ENCODE measurements around the gene DCST2. TPM values are rescaled to one million over a fixed set of nuclear protein-coding genes. Genes with fewer than 3 reads are reported as not detected.

Gene DCST2
- total and polyA plus RNA-seq, 2 of the 8 experiments (the other 6 are each of a cell fraction or from before 2014, with no cell fraction given), result 0.43 to 2.1 TPM

- H3K4me3 ChIP-seq (ENCODE audit: extremely low read depth in 1 of 4, insufficient read depth in 2 of 4, low read depth in 3 of 4, low read length in 4 of 4), result peak overlapping the region; percentile 44 to 96 (median 52)
- no peak overlapping the region for H4K5ac ChIP-seq (ENCODE audit: insufficient read length, low read depth, low read length)
- no peak overlapping the region for H3K23ac ChIP-seq (ENCODE audit: insufficient read length)
- H3K14ac ChIP-seq (ENCODE audit: insufficient read length), result no peak overlapping the region
- H2AK5ac ChIP-seq (ENCODE audit: low read depth, low read length), result peak overlapping the region; percentile 44; the same call in 1 of the 2 replicates
- H2BK15ac ChIP-seq (ENCODE audit: low read length), result no peak overlapping the region; the same call in 1 of the 2 replicates
- H3K79me2 ChIP-seq (ENCODE audit: control insufficient read depth in 1 of 2, insufficient read depth in 2 of 2, low read length in 2 of 2), result peaks cover 6 to 58% of the 10 kb centered on the region in 2 experiments
- no peaks in the 10 kb centered on the region for H3K27me3 ChIP-seq (replicated peaks in 1 of 4; ENCODE audit: control insufficient read depth in 3 of 4, extremely low read depth in 1 of 4, insufficient read depth in 3 of 4, low read length in 3 of 4)
- H3K36me3 ChIP-seq (ENCODE audit: control insufficient read depth in 2 of 4, insufficient read depth in 4 of 4, low read length in 3 of 4), result peaks cover 10 to 33% (median 23%) of the 10 kb centered on the region in 4 experiments
- no peak overlapping the region for H3K56ac ChIP-seq (replicated peaks; ENCODE audit: insufficient read length, low read depth, low read length)
- 41% methylated on average over 4 of the region's 6 CpGs; no CpG with 5 or more reads in 1 of the 2 experiments for WGBS, 2 experiments (ENCODE audit: extremely low coverage in 1 of 2, insufficient coverage in 1 of 2, insufficient read length in 1 of 2, insufficient replicate concordance in 2 of 2, low coverage in 1 of 2, low lambda C conversion rate in 2 of 2, missing lambda C conversion rate in 1 of 2)
- TF ChIP-seq POU5F1 (IDR thresholded peaks at IDR 0.05; ENCODE audit: low read depth, low read length) (0 out of 2 replicates have a peak, but pooled peaks have one; percentile 17), SP1 (IDR thresholded peaks at IDR 0.05; ENCODE audit: low read depth, low read length) (no peak)
- H2BK5ac ChIP-seq (ENCODE audit: low read depth, low read length), result peak overlapping the region; percentile 84
- ChIA-PET CTCF (ENCODE audit: partially characterized antibody) (interaction anchor here (0.6 to 20.6 kb wide), 13 partner anchors 9 to 102 kb away, joined by 3 to 334 read pairs (median 5); partner anchors contain the start of genes LENEP, PBXIP1 and SHC1), POLR2A (ENCODE audit: partially characterized antibody) (interaction anchor here (0.7 to 42.8 kb wide), 11 partner anchors 10 to 437 kb away, joined by 3 to 702 read pairs (median 9); partner anchors contain the start of genes CKS1B, LENEP, PBXIP1 and PMVK)
- H3K18ac ChIP-seq (ENCODE audit: extremely low read depth, low read length), result peak overlapping the region; percentile 19; the same call in 1 of the 2 replicates
- no peak overlapping the region for H2AFZ ChIP-seq (ENCODE audit: low read length)
- no peaks in the 10 kb centered on the region for H3K9me3 ChIP-seq (ENCODE audit: insufficient read depth in 2 of 2, low read depth in 1 of 2, low read length in 1 of 2)
- peaks cover 5% of the 10 kb centered on the region for H3K23me2 ChIP-seq (ENCODE audit: low read depth, low read length)
- 0 out of 2 replicates have a peak, but pooled peaks cover 3% of the 10 kb centered on the region for H3K79me1 ChIP-seq (ENCODE audit: low read depth, low read length)
- DNase-seq (ENCODE audit: low read depth in 1 of 2, low spot score in 2 of 2), result no peak
- H3K4me1 ChIP-seq (replicated peaks in 1 of 4; ENCODE audit: control insufficient read depth in 3 of 4, insufficient read depth in 4 of 4, low read length in 3 of 4), result peaks cover 0 to 8% (median 2%) of the 10 kb centered on the region in 4 experiments; a peak in 3 of 7 replicates
- H3K4ac ChIP-seq (replicated peaks; ENCODE audit: insufficient read length, low read depth, low read length), result peak overlapping the region; percentile 86
- H3K4me2 ChIP-seq (ENCODE audit: insufficient read depth in 1 of 2, low read depth in 2 of 2, low read length in 2 of 2), result peak overlapping the region; percentile 74 to 93
- H2BK120ac ChIP-seq (replicated peaks; ENCODE audit: low read depth, low read length), result peak overlapping the region; percentile 4
- no peak overlapping the region for H4K8ac ChIP-seq (ENCODE audit: extremely low read depth, insufficient read depth, low read length)
- FAIRE-seq, result no peak
- peak overlapping the region; percentile 88 for H3K27ac ChIP-seq (ENCODE audit: low read depth, low read length)
- H2BK20ac ChIP-seq (ENCODE audit: low read length), result no peak overlapping the region
- H2BK12ac ChIP-seq (ENCODE audit: low read depth, low read length), result peak overlapping the region; percentile 51
- H3K9ac ChIP-seq (replicated peaks in 1 of 4; ENCODE audit: extremely low read depth in 1 of 4, low read depth in 3 of 4, low read length in 3 of 4), result peak overlapping the region; percentile 64 to 88 (median 82)
- H4K91ac ChIP-seq (replicated peaks; ENCODE audit: insufficient read length, low read length), result peak overlapping the region; percentile 56
- H4K20me1 ChIP-seq (replicated peaks in 1 of 2; ENCODE audit: control insufficient read depth in 1 of 2, insufficient read depth in 2 of 2, low read length in 2 of 2), result peaks cover 4 to 5% of the 10 kb centered on the region in 2 experiments
Measured at GRCh38 chr1:154982341-154982740, 51.2 kb downstream of the DCST2 start.

All from H1 (cell line).